ENCODE measurements around the gene CNTRL. TPM values are rescaled to one million over a fixed set of nuclear protein-coding genes. Genes with fewer than 3 reads are reported as not detected.
A peak's percentile ranks its signal among the peaks of the same experiment; 100 is the strongest.
"Not testable (repeated sequence)": the region's sequence is repeated elsewhere in the genome, so short reads cannot be mapped to it uniquely, and the experiment has no call there.

Gene CNTRL
- total and polyA plus RNA-seq, 2 donors (not counting 1 experiment from before 2014, with no cell fraction given): 3.8 to 6.8 TPM

DNA sequence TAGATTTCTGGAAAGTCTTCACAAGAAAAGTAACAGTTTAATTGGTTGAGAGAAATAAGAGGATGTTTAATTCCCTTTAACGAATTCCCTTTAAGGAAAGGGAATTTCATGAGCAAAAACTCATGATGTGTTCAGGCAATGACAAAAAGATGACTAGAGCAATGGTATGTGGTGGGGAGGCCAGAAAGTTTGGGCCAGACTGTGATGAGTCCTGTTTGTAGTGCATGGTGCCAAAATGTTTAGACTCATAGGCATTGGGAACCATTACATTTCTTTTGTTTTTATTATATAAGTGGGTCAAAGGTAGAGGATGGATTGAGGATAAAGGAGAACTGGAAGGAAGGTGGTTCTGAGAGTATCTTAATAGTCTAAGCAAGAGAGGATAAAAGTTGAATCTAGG, 10.9 kb downstream of the CNTRL start:
- Histone ChIP-seq H3K9ac (ENCODE audit: insufficient read depth, low read length) (no peak overlapping the region), H3K36me3 (ENCODE audit: control insufficient read depth, insufficient read depth, low read length) (no peaks in the 10 kb centered on the region)
- DNase-seq (ENCODE audit: low read depth in 2 of 2): peak in 1 of 2 donors; percentile 30

DNA sequence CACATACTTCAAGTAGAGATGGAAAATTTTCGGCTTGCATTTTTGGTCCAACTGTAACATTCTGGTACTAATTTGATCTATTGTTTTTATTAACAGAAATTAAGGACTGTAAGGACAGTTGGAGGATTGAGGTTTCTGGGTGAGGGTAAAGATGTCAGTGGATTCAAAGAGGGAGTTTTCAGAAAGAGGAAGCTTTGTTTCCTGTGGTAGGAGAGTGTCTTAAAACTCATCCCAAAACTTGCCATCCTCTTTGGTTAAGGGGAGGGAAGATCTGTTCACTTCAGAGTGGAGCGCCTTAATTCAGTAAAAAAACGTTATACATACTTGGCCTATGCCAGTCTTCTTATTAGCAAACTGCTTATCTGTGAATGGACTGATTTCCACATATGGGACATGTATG, 13.8 kb downstream of the CNTRL start:
- Histone ChIP-seq H3K9me3 (ENCODE audit: control insufficient read depth, insufficient read depth, low read depth, low read length) (no peaks in the 10 kb centered on the region), H3K4me3 (replicated peaks in 1 of 4; ENCODE audit: control extremely low read depth in 1 of 4, insufficient read depth in 1 of 4, low read depth in 3 of 4, low read length in 4 of 4) (no peak overlapping the region), H2AFZ (ENCODE audit: low read length) (no peak overlapping the region), H3K27ac (ENCODE audit: insufficient read depth, low read length) (no peak overlapping the region), H3K36me3 (ENCODE audit: control insufficient read depth, insufficient read depth, low read length) (no peaks in the 10 kb centered on the region), H3K4me1 (ENCODE audit: control insufficient read depth, extremely low read depth, insufficient read depth, low read length) (no peaks in the 10 kb centered on the region), H3K27me3 (ENCODE audit: control insufficient read depth, insufficient read depth, low read length) (no peaks in the 10 kb centered on the region), H3K79me2 (ENCODE audit: control insufficient read depth, insufficient read depth, low read length) (no peaks in the 10 kb centered on the region), H3K9ac (ENCODE audit: insufficient read depth, low read length) (no peak overlapping the region), H4K20me1 (ENCODE audit: control insufficient read depth, extremely low read depth, insufficient read depth, low read length) (no peaks in the 10 kb centered on the region), H3K4me2 (ENCODE audit: extremely low read depth, insufficient read depth, low read length) (no peak overlapping the region)
- no peak for DNase-seq (ENCODE audit: low read depth in 2 of 2)
- TF ChIP-seq EZH2 (IDR thresholded peaks at IDR 0.05; ENCODE audit: low read length, missing control alignments): no peak
- TF ChIP-seq, protein P1, sequence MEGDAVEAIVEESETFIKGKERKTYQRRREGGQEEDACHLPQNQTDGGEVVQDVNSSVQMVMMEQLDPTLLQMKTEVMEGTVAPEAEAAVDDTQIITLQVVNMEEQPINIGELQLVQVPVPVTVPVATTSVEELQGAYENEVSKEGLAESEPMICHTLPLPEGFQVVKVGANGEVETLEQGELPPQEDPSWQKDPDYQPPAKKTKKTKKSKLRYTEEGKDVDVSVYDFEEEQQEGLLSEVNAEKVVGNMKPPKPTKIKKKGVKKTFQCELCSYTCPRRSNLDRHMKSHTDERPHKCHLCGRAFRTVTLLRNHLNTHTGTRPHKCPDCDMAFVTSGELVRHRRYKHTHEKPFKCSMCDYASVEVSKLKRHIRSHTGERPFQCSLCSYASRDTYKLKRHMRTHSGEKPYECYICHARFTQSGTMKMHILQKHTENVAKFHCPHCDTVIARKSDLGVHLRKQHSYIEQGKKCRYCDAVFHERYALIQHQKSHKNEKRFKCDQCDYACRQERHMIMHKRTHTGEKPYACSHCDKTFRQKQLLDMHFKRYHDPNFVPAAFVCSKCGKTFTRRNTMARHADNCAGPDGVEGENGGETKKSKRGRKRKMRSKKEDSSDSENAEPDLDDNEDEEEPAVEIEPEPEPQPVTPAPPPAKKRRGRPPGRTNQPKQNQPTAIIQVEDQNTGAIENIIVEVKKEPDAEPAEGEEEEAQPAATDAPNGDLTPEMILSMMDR (conservative IDR thresholded peaks at IDR 0.05 in 1 of 2, IDR thresholded peaks at IDR 0.05 in 1 of 2; ENCODE audit: low read depth in 1 of 2, low read length in 2 of 2): no peak

More for the DNA sequence above, 10.9 kb downstream of the CNTRL start:
- Histone ChIP-seq H3K27me3 (ENCODE audit: control insufficient read depth, insufficient read depth, low read length) (no peaks in the 10 kb centered on the region), H3K4me1 (ENCODE audit: control insufficient read depth, extremely low read depth, insufficient read depth, low read length) (no peaks in the 10 kb centered on the region), H3K79me2 (ENCODE audit: control insufficient read depth, insufficient read depth, low read length) (no peaks in the 10 kb centered on the region), H4K20me1 (ENCODE audit: control insufficient read depth, extremely low read depth, insufficient read depth, low read length) (no peaks in the 10 kb centered on the region), H3K4me2 (ENCODE audit: extremely low read depth, insufficient read depth, low read length) (no peak overlapping the region), H3K9me3 (ENCODE audit: control insufficient read depth, insufficient read depth, low read depth, low read length) (no peaks in the 10 kb centered on the region), H3K27ac (ENCODE audit: insufficient read depth, low read length) (no peak overlapping the region), H2AFZ (ENCODE audit: low read length) (no peak overlapping the region), H3K4me3 (replicated peaks in 1 of 4; ENCODE audit: control extremely low read depth in 1 of 4, insufficient read depth in 1 of 4, low read depth in 3 of 4, low read length in 4 of 4) (no peak overlapping the region)
- TF ChIP-seq, protein P1 (conservative IDR thresholded peaks at IDR 0.05 in 1 of 2, IDR thresholded peaks at IDR 0.05 in 1 of 2; ENCODE audit: low read depth in 1 of 2, low read length in 2 of 2): no peak
- TF ChIP-seq EZH2 (IDR thresholded peaks at IDR 0.05; ENCODE audit: low read length, missing control alignments): no peak

DNA sequence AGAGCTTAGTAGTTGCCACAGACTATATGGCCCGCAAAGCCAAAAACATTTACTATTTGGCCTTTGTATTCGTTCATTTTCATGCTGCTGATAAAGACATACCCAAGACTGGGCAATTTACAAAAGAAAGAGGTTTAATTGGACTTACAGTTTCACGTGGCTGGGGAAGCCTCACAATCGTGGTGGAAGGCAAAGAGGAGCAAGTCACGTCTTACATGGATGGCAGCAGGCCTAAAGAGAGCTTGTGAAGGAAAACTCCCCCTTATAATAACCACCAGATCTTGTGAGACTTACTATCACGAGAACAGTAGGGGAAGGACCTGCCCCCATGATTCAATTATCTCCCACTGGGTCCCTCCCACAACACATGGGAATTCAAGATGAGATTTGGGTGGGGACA, 16.0 kb downstream of the CNTRL start:
- not testable (repeated sequence) for H2AFZ ChIP-seq (ENCODE audit: low read length); H4K20me1 ChIP-seq (ENCODE audit: control insufficient read depth, extremely low read depth, insufficient read depth, low read length); H3K27ac ChIP-seq (ENCODE audit: insufficient read depth, low read length); H3K4me2 ChIP-seq (ENCODE audit: extremely low read depth, insufficient read depth, low read length); H3K9ac ChIP-seq (ENCODE audit: insufficient read depth, low read length); H3K36me3 ChIP-seq (ENCODE audit: control insufficient read depth, insufficient read depth, low read length); H3K27me3 ChIP-seq (ENCODE audit: control insufficient read depth, insufficient read depth, low read length); H3K79me2 ChIP-seq (ENCODE audit: control insufficient read depth, insufficient read depth, low read length); H3K4me3 ChIP-seq (replicated peaks in 1 of 4; ENCODE audit: control extremely low read depth in 1 of 4, insufficient read depth in 1 of 4, low read depth in 3 of 4, low read length in 4 of 4); H3K4me1 ChIP-seq (ENCODE audit: control insufficient read depth, extremely low read depth, insufficient read depth, low read length); DNase-seq (ENCODE audit: low read depth in 2 of 2); H3K9me3 ChIP-seq (ENCODE audit: control insufficient read depth, insufficient read depth, low read depth, low read length)
